GM23338 (cell line): Measurements from ENCODE around the gene PRPF4. TPM values are rescaled to one million over a fixed set of nuclear protein-coding genes. Genes with fewer than 3 reads are reported as not detected.

ENCODE experiments used
- ATAC-seq: fragments of 200-7000 bp; cut with Tn5 transposase; 3 replicates; pipeline ENCODE4 v1.9.1; 2020
- DNase-seq: peaks from one replicate; pipeline ENCODE4 v3.0.0-alpha.2; 2015; ENCODE audit warnings: low spot score
- H2AFZ ChIP-seq: fragments of 200-600 bp; sonication (generic); 2 replicates; pipeline ENCODE4 v1.8.0; 2016; ENCODE audit warnings: antibody characterized with exemption, mild to moderate bottlenecking, moderate library complexity
- H3F3A ChIP-seq: fragments of 200-600 bp; sonication (generic); replicated peaks from 2 replicates; pipeline ENCODE4 v1.8.0; 2017; ENCODE audit warnings: antibody characterized with exemption, mixed run types, low read depth
- H3K27ac ChIP-seq: fragments of 200-600 bp; sonication (generic); 2 replicates; pipeline ENCODE4 v1.6.1; 2016; ENCODE audit warnings: low read depth
- H3K27me3 ChIP-seq: fragments of 200-600 bp; sonication (generic); 2 replicates; pipeline ENCODE4 v1.8.0; 2016; ENCODE audit warnings: mild to moderate bottlenecking, mixed run types, moderate library complexity; ENCODE audit not compliant: insufficient read depth
- H3K36me3 ChIP-seq: fragments of 200-600 bp; sonication (generic); 2 replicates; pipeline ENCODE4 v1.8.0; 2016; ENCODE audit warnings: mild to moderate bottlenecking; ENCODE audit not compliant: insufficient read depth
- H3K4me1 ChIP-seq: fragments of 200-600 bp; sonication (generic); 2 replicates; pipeline ENCODE4 v1.8.0; 2016; ENCODE audit warnings: mild to moderate bottlenecking, moderate library complexity; ENCODE audit not compliant: insufficient read depth
- H3K4me2 ChIP-seq: fragments of 200-600 bp; sonication (generic); 2 replicates; pipeline ENCODE4 v1.7.1; 2017; ENCODE audit warnings: mixed run types
- H3K4me3 ChIP-seq: fragments of 200-600 bp; sonication (generic); 2 replicates; pipeline ENCODE4 v1.6.1; 2016; ENCODE audit warnings: mixed run types
- H3K79me2 ChIP-seq: fragments of 200-600 bp; sonication (generic); replicated peaks from 2 replicates; pipeline ENCODE4 v1.8.0; 2017; ENCODE audit warnings: mild to moderate bottlenecking; ENCODE audit not compliant: insufficient read depth
- H3K9me2 ChIP-seq: fragments of 200-600 bp; sonication (generic); 2 replicates; pipeline ENCODE4 v1.8.0; 2017; ENCODE audit not compliant: insufficient read depth
- H4K20me1 ChIP-seq: fragments of 200-600 bp; sonication (generic); replicated peaks from 2 replicates; pipeline ENCODE4 v1.8.0; 2017; ENCODE audit warnings: mild to moderate bottlenecking; ENCODE audit not compliant: insufficient read depth
- H3K27ac Mint-ChIP-seq: 2 replicates; pipeline ENCODE4 v1.8.0; 2020; ENCODE audit warnings: inconsistent platforms, mild to moderate bottlenecking, moderate library complexity, mixed read lengths
- H3K27me3 Mint-ChIP-seq: 3 replicates; pipeline ENCODE4 v1.8.0; 2022; ENCODE audit warnings: low read depth, mild to moderate bottlenecking, moderate library complexity, mixed read lengths, inconsistent platforms; ENCODE audit not compliant: insufficient read depth, poor library complexity
- H3K36me3 Mint-ChIP-seq: 3 replicates; pipeline ENCODE4 v1.8.0; 2021; ENCODE audit warnings: low read depth, mild to moderate bottlenecking, inconsistent platforms, moderate library complexity, mixed read lengths
- H3K4me1 Mint-ChIP-seq: 3 replicates; pipeline ENCODE4 v1.8.0; 2020; ENCODE audit warnings: mild to moderate bottlenecking, inconsistent platforms, mixed read lengths
- H3K4me3 Mint-ChIP-seq: 3 replicates; pipeline ENCODE4 v1.8.0; 2021; ENCODE audit warnings: moderate library complexity, mild to moderate bottlenecking, inconsistent platforms, mixed read lengths
- H3K9me3 Mint-ChIP-seq: 3 replicates; pipeline ENCODE4 v1.8.0; 2020; ENCODE audit warnings: moderate library complexity, mild to moderate bottlenecking, inconsistent platforms, mixed read lengths
- CREB1 ChIP-seq: fragments of 250-450 bp; sonication (Bioruptor Pico); IDR thresholded peaks from 2 replicates; pipeline ENCODE4 v1.5.0; 2020; ENCODE audit warnings: low read depth, mild to moderate bottlenecking, moderate library complexity
- ETS1 ChIP-seq: IDR thresholded peaks from 2 replicates; pipeline ENCODE4 v1.6.1; 2016; ENCODE audit warnings: antibody characterized with exemption
- EZH2phosphoT487 ChIP-seq: fragments of 200-600 bp; sonication (generic); IDR thresholded peaks from one replicate; pipeline ENCODE4 v1.8.1; 2018; ENCODE audit warnings: antibody characterized with exemption; ENCODE audit not compliant: unreplicated experiment
- JUNB ChIP-seq: IDR thresholded peaks from one replicate; pipeline ENCODE4 v1.6.1; 2016; ENCODE audit warnings: antibody characterized with exemption; ENCODE audit not compliant: unreplicated experiment
- NANOG ChIP-seq: IDR thresholded peaks from 2 replicates; pipeline ENCODE4 v1.6.1; 2016; ENCODE audit warnings: antibody characterized with exemption, borderline replicate concordance
- POLR2AphosphoS5 ChIP-seq: IDR thresholded peaks from 2 replicates; pipeline ENCODE4 v1.6.1; 2016; ENCODE audit warnings: antibody characterized with exemption, low read depth
- STAT1 ChIP-seq: IDR thresholded peaks from one replicate; pipeline ENCODE4 v1.6.1; 2016; ENCODE audit warnings: antibody characterized with exemption; ENCODE audit not compliant: unreplicated experiment
- ZNF114 ChIP-seq: fragments of 250-450 bp; sonication (Bioruptor Pico); IDR thresholded peaks from 2 replicates; pipeline ENCODE4 v1.5.0; 2020; ENCODE audit warnings: mild to moderate bottlenecking, moderate library complexity
- ZNF331 ChIP-seq: fragments of 250-450 bp; sonication (Bioruptor Pico); IDR thresholded peaks from 2 replicates; pipeline ENCODE4 v1.5.0; 2020; ENCODE audit warnings: low read depth, mild to moderate bottlenecking, moderate library complexity
- ZNF462 ChIP-seq: fragments of 250-450 bp; sonication (Bioruptor Pico); IDR thresholded peaks from 2 replicates; pipeline ENCODE4 v1.5.0; 2020; ENCODE audit warnings: mild to moderate bottlenecking, moderate library complexity
- long read RNA-seq: library from polyadenylated mRNA; unstranded; transcript quantifications from one replicate; pipeline ENCODE4 v2.0.0, GENCODE V29; 2020; ENCODE audit not compliant: unreplicated experiment
- polyA plus RNA-seq: library from polyadenylated mRNA; unstranded; fragments of >200 nt; fragmentation: Nextera tagmentation; extraction: Ambion mirVana; gene quantifications from 2 replicates; pipeline ENCODE4 v1.2.1, GENCODE V29; 2016
- total RNA-seq: library from RNA; depleted of rRNA; stranded (reverse); fragments of >200 nt; shearing (Covaris generic); gene quantifications from 2 replicates; pipeline ENCODE4 v1.2.3, GENCODE V29; 2014; rRNA removed

The PRPF4 gene
- total RNA-seq (31.3 and 34.6 TPM in 2 replicates), polyA plus RNA-seq (18.7 and 19.2 TPM in 2 replicates)
- long read RNA-seq, transcript PRPF4-202 (14 exons, 3,212 nt) = major isoform, 23 of 31 reads
- long read RNA-seq, partial matches to known transcripts = 3 of 31 reads
- long read RNA-seq, other reads (novel, unspliced or antisense) = 1 of 31 reads

- Mint-ChIP-seq H3K4me1 (peaks cover 7% of the 10 kb centered on the region; the same call in 1 of the 3 replicates), H3K36me3 (peaks cover 56% of the 10 kb centered on the region), H3K27me3 (no peaks in the 10 kb centered on the region), H3K27ac (no peak within 1 kb of the TSS), H3K4me3 (no peak within 1 kb of the TSS), H3K9me3 (no peaks in the 10 kb centered on the region)
- Histone ChIP-seq H2AFZ (peak within 1 kb of the TSS; percentile 64), H3F3A (no peaks in the 10 kb centered on the region), H3K27ac (peak within 1 kb of the TSS; percentile 56; the same call in 1 of the 2 replicates), H3K9me2 (no peaks in the 10 kb centered on the region), H3K4me2 (peak within 1 kb of the TSS; percentile 87), H3K36me3 (peaks cover 50% of the 10 kb centered on the region), H3K79me2 (peaks cover 28% of the 10 kb centered on the region), H3K27me3 (no peaks in the 10 kb centered on the region), H3K4me1 (peaks cover 8% of the 10 kb centered on the region; the same call in 1 of the 2 replicates), H3K4me3 (peak within 1 kb of the TSS; percentile 87), H4K20me1 (no peaks in the 10 kb centered on the region; the same call in 1 of the 2 replicates)
- ATAC-seq (peak; percentile 96), DNase-seq (peak; percentile 99)
- peak; percentile 98 for TF ChIP-seq ETS1
- TF ChIP-seq ZNF114 = no peak
- peak; percentile 96 for TF ChIP-seq CREB1 (CRISPR knock-in tag)
- peak; percentile 99 for TF ChIP-seq POLR2AphosphoS5
Observed at GRCh38 chr9:113275157-113276131, at the start of gene PRPF4, which contains the start of gene CDC26. TSS of gene PRPF4 (plus strand) at chr9:113275658. CDS start at chr9:113275744, 86 bp downstream. TSS of gene CDC26 (minus strand) at chr9:113275572. CDS start at chr9:113272507, 3,065 bp downstream.

GRCh38 chr9:113227436-113227835 lies 48.0 kb upstream of the PRPF4 start:
- ATAC-seq (no peak), DNase-seq (no peak)
- H3K4me1 ChIP-seq = peaks cover 1% of the 10 kb centered on the region; the same call in 1 of the 2 replicates
- H3K27ac ChIP-seq = no peak overlapping the region
- peaks cover 4% of the 10 kb centered on the region; the same call in 2 of the 3 replicates for H3K4me1 Mint-ChIP-seq
- H3K4me3 Mint-ChIP-seq = no peak overlapping the region
- no peaks in the 10 kb centered on the region for H3K27me3 Mint-ChIP-seq
- H4K20me1 ChIP-seq = peaks cover 4% of the 10 kb centered on the region
- no peaks in the 10 kb centered on the region for H3K9me2 ChIP-seq
- H3F3A ChIP-seq = no peaks in the 10 kb centered on the region
- no peaks in the 10 kb centered on the region for H3K36me3 ChIP-seq
- H2AFZ ChIP-seq = no peak overlapping the region
- H3K4me3 ChIP-seq = no peak overlapping the region
- no peaks in the 10 kb centered on the region for H3K27me3 ChIP-seq
- H3K4me2 ChIP-seq = no peak overlapping the region
- no peak for TF ChIP-seq ETS1
- no peak for TF ChIP-seq STAT1
- TF ChIP-seq ZNF462 (CRISPR knock-in tag) = no peak
- no peak for TF ChIP-seq NANOG
- TF ChIP-seq JUNB = no peak
- TF ChIP-seq POLR2AphosphoS5 = no peak
- TF ChIP-seq ZNF331 = no peak
- no peak for TF ChIP-seq EZH2phosphoT487
- H3K9me3 Mint-ChIP-seq = no peaks in the 10 kb centered on the region
- H3K36me3 Mint-ChIP-seq = no peaks in the 10 kb centered on the region
- H3K27ac Mint-ChIP-seq = no peak overlapping the region
- peaks cover 25% of the 10 kb centered on the region for H3K79me2 ChIP-seq
